Panc1 (cell line): ENCODE results near the gene GHITM.

Source experiments
- POLR2AphosphoS5 ChIP-seq: IDR thresholded peaks from 2 replicates; pipeline ENCODE4 v1.6.1; 2012; ENCODE audit warnings: mild to moderate bottlenecking, low read depth, low read length, moderate library complexity
- TF ChIP-seq, protein P1 (sequence below): fragments of 450-650 bp; IDR thresholded peaks from 2 replicates; pipeline ENCODE4 v1.5.1; 2017; ENCODE audit warnings: mild to moderate bottlenecking
- TF ChIP-seq, protein P2 (sequence below), 2 experiments: IDR thresholded peaks; 2 replicates each; pipeline ENCODE4 v1.6.1; 2011 to 2012; ENCODE audit warnings: low read depth in 2 of 2, control low read depth in 1 of 2, low read length in 1 of 2, mild to moderate bottlenecking in 1 of 2, moderate library complexity in 1 of 2; ENCODE audit not compliant: insufficient read depth in 1 of 2

DNA sequence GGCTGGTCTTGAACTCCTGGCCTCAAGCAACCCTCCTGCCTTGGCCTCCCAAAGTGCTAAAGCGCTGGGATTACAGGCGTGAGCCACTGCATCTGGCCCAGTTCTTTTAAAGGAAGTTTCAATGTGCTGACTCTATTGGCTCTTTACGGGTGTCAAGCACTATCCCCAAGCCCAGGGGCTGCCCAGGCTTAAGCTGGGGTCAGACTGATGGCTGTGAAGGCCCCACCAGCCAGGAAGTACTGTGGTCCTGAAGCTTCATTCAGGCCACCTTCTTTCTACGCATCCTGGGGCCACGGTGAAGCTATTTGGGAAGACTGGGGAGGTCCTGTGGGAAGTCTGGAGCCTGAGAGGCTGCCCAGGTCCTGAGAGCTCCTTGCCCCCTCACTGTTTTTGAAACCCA lies 42.3 kb downstream of the GHITM start:
- TF ChIP-seq, protein P1, sequence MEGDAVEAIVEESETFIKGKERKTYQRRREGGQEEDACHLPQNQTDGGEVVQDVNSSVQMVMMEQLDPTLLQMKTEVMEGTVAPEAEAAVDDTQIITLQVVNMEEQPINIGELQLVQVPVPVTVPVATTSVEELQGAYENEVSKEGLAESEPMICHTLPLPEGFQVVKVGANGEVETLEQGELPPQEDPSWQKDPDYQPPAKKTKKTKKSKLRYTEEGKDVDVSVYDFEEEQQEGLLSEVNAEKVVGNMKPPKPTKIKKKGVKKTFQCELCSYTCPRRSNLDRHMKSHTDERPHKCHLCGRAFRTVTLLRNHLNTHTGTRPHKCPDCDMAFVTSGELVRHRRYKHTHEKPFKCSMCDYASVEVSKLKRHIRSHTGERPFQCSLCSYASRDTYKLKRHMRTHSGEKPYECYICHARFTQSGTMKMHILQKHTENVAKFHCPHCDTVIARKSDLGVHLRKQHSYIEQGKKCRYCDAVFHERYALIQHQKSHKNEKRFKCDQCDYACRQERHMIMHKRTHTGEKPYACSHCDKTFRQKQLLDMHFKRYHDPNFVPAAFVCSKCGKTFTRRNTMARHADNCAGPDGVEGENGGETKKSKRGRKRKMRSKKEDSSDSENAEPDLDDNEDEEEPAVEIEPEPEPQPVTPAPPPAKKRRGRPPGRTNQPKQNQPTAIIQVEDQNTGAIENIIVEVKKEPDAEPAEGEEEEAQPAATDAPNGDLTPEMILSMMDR: no peak
- no peak for TF ChIP-seq POLR2AphosphoS5
- TF ChIP-seq, protein P2, sequence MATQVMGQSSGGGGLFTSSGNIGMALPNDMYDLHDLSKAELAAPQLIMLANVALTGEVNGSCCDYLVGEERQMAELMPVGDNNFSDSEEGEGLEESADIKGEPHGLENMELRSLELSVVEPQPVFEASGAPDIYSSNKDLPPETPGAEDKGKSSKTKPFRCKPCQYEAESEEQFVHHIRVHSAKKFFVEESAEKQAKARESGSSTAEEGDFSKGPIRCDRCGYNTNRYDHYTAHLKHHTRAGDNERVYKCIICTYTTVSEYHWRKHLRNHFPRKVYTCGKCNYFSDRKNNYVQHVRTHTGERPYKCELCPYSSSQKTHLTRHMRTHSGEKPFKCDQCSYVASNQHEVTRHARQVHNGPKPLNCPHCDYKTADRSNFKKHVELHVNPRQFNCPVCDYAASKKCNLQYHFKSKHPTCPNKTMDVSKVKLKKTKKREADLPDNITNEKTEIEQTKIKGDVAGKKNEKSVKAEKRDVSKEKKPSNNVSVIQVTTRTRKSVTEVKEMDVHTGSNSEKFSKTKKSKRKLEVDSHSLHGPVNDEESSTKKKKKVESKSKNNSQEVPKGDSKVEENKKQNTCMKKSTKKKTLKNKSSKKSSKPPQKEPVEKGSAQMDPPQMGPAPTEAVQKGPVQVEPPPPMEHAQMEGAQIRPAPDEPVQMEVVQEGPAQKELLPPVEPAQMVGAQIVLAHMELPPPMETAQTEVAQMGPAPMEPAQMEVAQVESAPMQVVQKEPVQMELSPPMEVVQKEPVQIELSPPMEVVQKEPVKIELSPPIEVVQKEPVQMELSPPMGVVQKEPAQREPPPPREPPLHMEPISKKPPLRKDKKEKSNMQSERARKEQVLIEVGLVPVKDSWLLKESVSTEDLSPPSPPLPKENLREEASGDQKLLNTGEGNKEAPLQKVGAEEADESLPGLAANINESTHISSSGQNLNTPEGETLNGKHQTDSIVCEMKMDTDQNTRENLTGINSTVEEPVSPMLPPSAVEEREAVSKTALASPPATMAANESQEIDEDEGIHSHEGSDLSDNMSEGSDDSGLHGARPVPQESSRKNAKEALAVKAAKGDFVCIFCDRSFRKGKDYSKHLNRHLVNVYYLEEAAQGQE (IDR thresholded peaks at IDR 0.05; ENCODE audit: insufficient read depth in 1 of 2, low read depth in 2 of 2, low read length in 1 of 2): no peak
